Gastrocnemius medialis (tissue), 4 donors: ENCODE measurements around the gene CHST13. TPM values are rescaled to one million over a fixed set of nuclear protein-coding genes. Genes with fewer than 3 reads are reported as not detected.

Source experiments
- ATAC-seq, 2 donors: fragments of 150-250 bp; one replicate each; pipeline ENCODE4 v1.9.1; 2016
- DNase-seq, 2 donors: peaks; one replicate each; pipeline ENCODE4 v3.0.0-alpha.2; 2019
- H3K27ac ChIP-seq, 4 donors: fragments of 200-600 bp; sonication (generic); 1 replicate in 1 of 4; 2 replicates in 3 of 4; pipeline ENCODE4 v1.5.1; 2016 to 2018; ENCODE audit warnings: mild to moderate bottlenecking in 2 of 4, moderate library complexity in 1 of 4
- H3K27me3 ChIP-seq, 3 donors: fragments of 200-600 bp; sonication (generic) in 2 of 3; 1 replicate in 1 of 3; 2 replicates in 2 of 3; pipeline versions ENCODE4 v1.5.1 to v1.6.0; 2016 to 2019; ENCODE audit warnings: mild to moderate bottlenecking in 1 of 3, moderate library complexity in 1 of 3
- H3K36me3 ChIP-seq, 2 donors: fragments of 200-600 bp; sonication (generic) in 1 of 2; one replicate each; pipeline ENCODE4 v1.5.1; 2017 to 2018
- H3K4me1 ChIP-seq, 2 donors: fragments of 200-600 bp; sonication (generic) in 1 of 2; one replicate each; pipeline ENCODE4 v1.5.1; 2016 to 2017; ENCODE audit warnings: mild to moderate bottlenecking in 2 of 2
- H3K4me3 ChIP-seq, 4 donors: fragments of 200-600 bp; sonication (generic) in 3 of 4; 1 replicate in 1 of 4; 2 replicates in 3 of 4; pipeline ENCODE4 v1.5.1; 2016 to 2019; ENCODE audit warnings: mild to moderate bottlenecking in 2 of 4
- H3K9me3 ChIP-seq, 3 donors: fragments of 200-600 bp; sonication (generic) in 2 of 3; 1 replicate in 1 of 3; 2 replicates in 2 of 3; pipeline ENCODE4 v1.5.1; 2016 to 2019
- POLR2A ChIP-seq, 2 donors: fragments of 450-650 bp; IDR thresholded peaks; one replicate each; pipeline ENCODE4 v1.6.1; 2017; ENCODE audit warnings: antibody characterized with exemption in 2 of 2, mild to moderate bottlenecking in 2 of 2, moderate library complexity in 2 of 2
- in situ Hi-C, 4 donors: fragments of 200-750 bp; cut with MboI; loops; one replicate each; pipeline versions ENCODE4 v1.15.0 to v1.8.0; 2017; ENCODE audit warnings: low sequenced_read_pairs in 4 of 4
- intact Hi-C: fragments of 100-400 bp; cut with DNase I; formaldehyde crosslinking; loops from one replicate; pipeline ENCODE4 v1.15.1; 2023; ENCODE audit warnings: low total_unique reads
- total RNA-seq, 4 donors: library from RNA; depleted of rRNA; stranded (reverse); fragments of >200 nt; gene quantifications; one replicate each; pipeline versions ENCODE4 v1.1.0 to v1.2.3, GENCODE V29; 2016
- TF ChIP-seq, protein P1 (sequence below), 5 experiments: fragments of 450-650 bp in 3 of 5; fragments of 200-600 bp in 2 of 5; sonication (generic) in 2 of 5; IDR thresholded peaks in 4 of 5; conservative IDR thresholded peaks in 1 of 5; 1 replicate in 4 of 5; 2 replicates in 1 of 5; pipeline ENCODE4 v1.5.1; 2016 to 2019; ENCODE audit warnings: antibody characterized with exemption in 5 of 5, mild to moderate bottlenecking in 3 of 5, moderate library complexity in 3 of 5

The CHST13 gene
- total RNA-seq, 4 donors from 2014 or later: 0.49 TPM; not detected in 3

DNA sequence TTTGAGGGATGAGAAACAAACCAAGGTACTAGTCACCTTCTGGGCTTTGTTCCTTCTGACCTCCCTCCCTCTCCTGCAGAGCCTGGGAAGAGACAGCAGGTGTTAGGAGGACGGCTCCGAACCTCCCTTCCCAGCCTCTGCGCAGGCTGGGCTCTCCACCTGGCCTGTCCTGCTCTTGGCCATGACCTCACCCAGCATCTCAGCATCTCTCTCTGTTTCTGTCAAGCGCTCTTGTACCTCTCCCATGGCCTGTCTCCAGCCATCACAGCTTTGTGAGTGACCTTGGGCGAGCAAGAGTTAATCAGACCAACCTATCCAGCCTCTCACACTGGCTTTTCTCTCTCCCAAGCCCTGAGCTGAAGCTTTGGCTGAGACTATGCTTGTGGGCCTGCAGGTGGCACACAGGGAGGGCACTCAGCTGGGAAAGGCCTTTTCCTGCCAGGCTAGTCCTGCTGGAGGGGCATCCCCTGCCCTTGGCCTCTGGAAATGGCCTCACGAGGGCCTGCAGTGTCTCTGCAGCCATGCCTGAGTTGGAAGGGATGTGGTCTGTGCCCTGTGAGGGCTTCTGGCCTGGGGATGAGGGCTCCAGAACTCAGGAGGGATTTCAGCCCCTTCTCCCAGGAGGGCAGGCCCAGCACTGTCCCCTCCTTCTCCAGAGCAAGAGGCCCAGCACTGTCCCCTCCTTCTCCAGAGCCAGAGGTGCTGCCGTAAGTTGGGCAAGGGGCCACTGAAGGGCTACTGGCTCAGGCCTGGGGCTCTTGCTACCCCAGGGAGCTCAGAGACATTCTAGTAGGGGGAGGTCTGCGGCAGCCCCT, 2.1 kb downstream of the CHST13 start:
- Histone ChIP-seq H3K4me1 (peaks cover 0 to 7% of the 10 kb centered on the region in 2 donors), H3K27me3 (peaks cover 0 to 8% (median 0%) of the 10 kb centered on the region in 3 donors), H3K27ac (no peak overlapping the region), H3K4me3 (no peak overlapping the region), H3K36me3 (no peaks in the 10 kb centered on the region), H3K9me3 (no peaks in the 10 kb centered on the region)
- TF ChIP-seq, protein P1, sequence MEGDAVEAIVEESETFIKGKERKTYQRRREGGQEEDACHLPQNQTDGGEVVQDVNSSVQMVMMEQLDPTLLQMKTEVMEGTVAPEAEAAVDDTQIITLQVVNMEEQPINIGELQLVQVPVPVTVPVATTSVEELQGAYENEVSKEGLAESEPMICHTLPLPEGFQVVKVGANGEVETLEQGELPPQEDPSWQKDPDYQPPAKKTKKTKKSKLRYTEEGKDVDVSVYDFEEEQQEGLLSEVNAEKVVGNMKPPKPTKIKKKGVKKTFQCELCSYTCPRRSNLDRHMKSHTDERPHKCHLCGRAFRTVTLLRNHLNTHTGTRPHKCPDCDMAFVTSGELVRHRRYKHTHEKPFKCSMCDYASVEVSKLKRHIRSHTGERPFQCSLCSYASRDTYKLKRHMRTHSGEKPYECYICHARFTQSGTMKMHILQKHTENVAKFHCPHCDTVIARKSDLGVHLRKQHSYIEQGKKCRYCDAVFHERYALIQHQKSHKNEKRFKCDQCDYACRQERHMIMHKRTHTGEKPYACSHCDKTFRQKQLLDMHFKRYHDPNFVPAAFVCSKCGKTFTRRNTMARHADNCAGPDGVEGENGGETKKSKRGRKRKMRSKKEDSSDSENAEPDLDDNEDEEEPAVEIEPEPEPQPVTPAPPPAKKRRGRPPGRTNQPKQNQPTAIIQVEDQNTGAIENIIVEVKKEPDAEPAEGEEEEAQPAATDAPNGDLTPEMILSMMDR (IDR thresholded peaks at IDR 0.05 in 4 of 5, conservative IDR thresholded peaks at IDR 0.05 in 1 of 5): no peak
- TF ChIP-seq POLR2A (IDR thresholded peaks at IDR 0.05): no peak
- ATAC-seq (no peak), DNase-seq (no peak)
- in situ Hi-C loops (no loop called here), intact Hi-C loops (loop anchor here (10.0 kb wide), 1 partner anchor 929 kb away; no protein-coding TSS in a partner anchor)

- no peak for ATAC-seq
- Histone ChIP-seq H3K4me3 (no peak overlapping the region), H3K9me3 (no peaks in the 10 kb centered on the region), H3K27me3 (peaks cover 0 to 8% (median 0%) of the 10 kb centered on the region in 3 donors), H3K4me1 (peaks cover 0 to 7% of the 10 kb centered on the region in 2 donors), H3K36me3 (no peaks in the 10 kb centered on the region), H3K27ac (no peak overlapping the region)
- intact Hi-C loops: loop anchor here (10.0 kb wide), 1 partner anchor 928 kb away; no protein-coding TSS in a partner anchor
- TF ChIP-seq POLR2A (IDR thresholded peaks at IDR 0.05): no peak
- TF ChIP-seq, protein P1 (IDR thresholded peaks at IDR 0.05 in 4 of 5, conservative IDR thresholded peaks at IDR 0.05 in 1 of 5): no peak
- no peak for DNase-seq
- in situ Hi-C loops: no loop called here
Measured at GRCh38 chr3:126526668-126527005, 2.7 kb downstream of the CHST13 start.

DNA sequence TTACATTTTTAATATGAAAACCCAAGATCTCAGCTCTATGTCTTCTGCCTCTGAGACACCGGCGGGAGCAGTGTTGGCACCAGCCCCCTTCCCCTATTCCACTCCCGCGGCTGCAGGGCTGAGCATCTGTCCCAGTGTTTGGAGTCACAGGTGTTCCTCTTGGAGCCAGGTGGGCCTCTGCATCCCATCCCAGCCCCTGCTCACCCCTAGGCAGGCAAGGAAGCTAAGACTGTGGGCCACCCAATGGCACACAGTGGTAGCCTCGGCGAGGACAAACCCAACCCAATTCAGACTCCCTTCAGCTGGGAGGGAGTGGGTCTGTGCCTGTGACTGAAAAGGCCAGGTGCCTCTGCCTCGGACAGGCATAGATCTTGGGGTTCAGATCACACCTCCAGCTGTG, 3.1 kb downstream of the CHST13 start:
- DNase-seq: no peak
- Histone ChIP-seq H3K27ac (no peak overlapping the region), H3K27me3 (peaks cover 0 to 8% (median 0%) of the 10 kb centered on the region in 3 donors), H3K4me3 (no peak overlapping the region), H3K36me3 (no peaks in the 10 kb centered on the region), H3K4me1 (peaks cover 0 to 7% of the 10 kb centered on the region in 2 donors), H3K9me3 (no peaks in the 10 kb centered on the region)
- TF ChIP-seq POLR2A (IDR thresholded peaks at IDR 0.05): no peak
- TF ChIP-seq, protein P1 (IDR thresholded peaks at IDR 0.05 in 4 of 5, conservative IDR thresholded peaks at IDR 0.05 in 1 of 5): no peak
- in situ Hi-C loops: no loop called here
- no peak for ATAC-seq
- intact Hi-C loops: loop anchor here (10.0 kb wide), 1 partner anchor 928 kb away; no protein-coding TSS in a partner anchor

GRCh38 chr3:126527455-126528211, 3.7 kb downstream of the CHST13 start:
- H3K4me1 ChIP-seq: peaks cover 0 to 7% of the 10 kb centered on the region in 2 donors
- no peak for DNase-seq
- H3K4me3 ChIP-seq: no peak overlapping the region
- H3K36me3 ChIP-seq: no peaks in the 10 kb centered on the region
- in situ Hi-C loops (no loop called here), intact Hi-C loops (loop anchor here (10.0 kb wide), 1 partner anchor 927 kb away; no protein-coding TSS in a partner anchor)
- no peak overlapping the region for H3K27ac ChIP-seq
- TF ChIP-seq, protein P1 (IDR thresholded peaks at IDR 0.05 in 4 of 5, conservative IDR thresholded peaks at IDR 0.05 in 1 of 5): no peak
- no peak for TF ChIP-seq POLR2A (IDR thresholded peaks at IDR 0.05)
- H3K9me3 ChIP-seq: no peaks in the 10 kb centered on the region
- H3K27me3 ChIP-seq: peaks cover 0 to 8% (median 0%) of the 10 kb centered on the region in 3 donors
- no peak for ATAC-seq
